ENCODE results near the gene AHCTF1.
"Not testable (repeated sequence)": the region's sequence is repeated elsewhere in the genome, so short reads cannot be mapped to it uniquely, and the experiment has no call there.

The AHCTF1 gene

DNA sequence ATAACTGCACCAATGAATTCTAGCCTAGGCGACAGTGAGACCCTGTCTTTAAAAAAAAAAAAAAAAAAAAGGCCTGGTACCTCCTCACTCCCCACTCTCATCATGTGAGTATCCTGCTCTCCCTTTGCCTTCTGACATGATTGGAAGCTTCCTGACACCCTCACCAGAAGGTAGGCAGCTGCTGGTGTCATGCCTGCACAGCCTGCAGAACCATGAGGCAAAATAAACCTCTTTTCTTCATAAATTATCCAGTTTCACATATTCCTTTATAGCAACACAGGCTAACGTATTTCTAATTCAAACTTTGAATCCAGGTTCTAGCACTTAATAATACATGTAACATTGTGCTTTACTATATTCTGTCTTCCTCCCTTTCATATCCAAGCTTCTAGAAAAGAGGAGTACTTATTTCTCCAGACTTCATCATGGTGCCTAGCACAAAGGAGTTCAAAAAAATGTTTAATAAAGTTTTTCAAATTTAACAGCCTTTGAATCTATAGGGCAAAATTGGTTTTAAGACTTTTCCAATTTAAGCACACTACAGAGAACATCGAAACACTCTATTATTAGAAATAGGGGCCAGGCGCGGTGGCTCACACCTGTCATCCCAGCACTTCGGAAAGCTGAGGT is 5.6 kb downstream of the AHCTF1 start:
- ChIA-PET CTCF (no interaction called here), POLR2A (no interaction called here)
- DNase-seq (ENCODE audit: low read depth, low spot score) = no peak
- TF ChIP-seq, protein P1, sequence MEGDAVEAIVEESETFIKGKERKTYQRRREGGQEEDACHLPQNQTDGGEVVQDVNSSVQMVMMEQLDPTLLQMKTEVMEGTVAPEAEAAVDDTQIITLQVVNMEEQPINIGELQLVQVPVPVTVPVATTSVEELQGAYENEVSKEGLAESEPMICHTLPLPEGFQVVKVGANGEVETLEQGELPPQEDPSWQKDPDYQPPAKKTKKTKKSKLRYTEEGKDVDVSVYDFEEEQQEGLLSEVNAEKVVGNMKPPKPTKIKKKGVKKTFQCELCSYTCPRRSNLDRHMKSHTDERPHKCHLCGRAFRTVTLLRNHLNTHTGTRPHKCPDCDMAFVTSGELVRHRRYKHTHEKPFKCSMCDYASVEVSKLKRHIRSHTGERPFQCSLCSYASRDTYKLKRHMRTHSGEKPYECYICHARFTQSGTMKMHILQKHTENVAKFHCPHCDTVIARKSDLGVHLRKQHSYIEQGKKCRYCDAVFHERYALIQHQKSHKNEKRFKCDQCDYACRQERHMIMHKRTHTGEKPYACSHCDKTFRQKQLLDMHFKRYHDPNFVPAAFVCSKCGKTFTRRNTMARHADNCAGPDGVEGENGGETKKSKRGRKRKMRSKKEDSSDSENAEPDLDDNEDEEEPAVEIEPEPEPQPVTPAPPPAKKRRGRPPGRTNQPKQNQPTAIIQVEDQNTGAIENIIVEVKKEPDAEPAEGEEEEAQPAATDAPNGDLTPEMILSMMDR (IDR thresholded peaks at IDR 0.05; ENCODE audit: insufficient read depth, low read length, missing control alignments) = no peak
- H3K4me3 ChIP-seq (ENCODE audit: low read depth, low read length) = no peak overlapping the region

DNA sequence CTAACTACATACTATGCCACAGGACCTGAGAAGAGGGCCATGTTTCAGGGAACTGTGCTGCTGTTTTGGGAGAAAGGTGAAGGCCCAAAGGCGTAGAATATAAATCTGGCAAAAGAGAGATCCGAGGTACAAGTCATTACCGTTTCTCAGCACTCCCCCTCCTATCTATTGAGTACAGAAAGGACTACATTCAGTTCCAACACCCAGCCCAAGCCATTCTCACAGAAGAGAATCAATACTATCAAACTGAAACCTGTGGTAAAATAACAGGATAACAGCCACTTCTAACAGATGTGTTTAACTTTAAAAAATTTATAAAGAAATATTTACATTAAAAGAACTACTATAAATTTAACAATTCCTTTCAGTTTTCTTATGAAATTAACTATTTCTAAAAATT is 7.8 kb downstream of the AHCTF1 start:
- TF ChIP-seq, protein P1 (IDR thresholded peaks at IDR 0.05; ENCODE audit: insufficient read depth, low read length, missing control alignments) = no peak
- CTCF ChIA-PET = no interaction called here

DNA sequence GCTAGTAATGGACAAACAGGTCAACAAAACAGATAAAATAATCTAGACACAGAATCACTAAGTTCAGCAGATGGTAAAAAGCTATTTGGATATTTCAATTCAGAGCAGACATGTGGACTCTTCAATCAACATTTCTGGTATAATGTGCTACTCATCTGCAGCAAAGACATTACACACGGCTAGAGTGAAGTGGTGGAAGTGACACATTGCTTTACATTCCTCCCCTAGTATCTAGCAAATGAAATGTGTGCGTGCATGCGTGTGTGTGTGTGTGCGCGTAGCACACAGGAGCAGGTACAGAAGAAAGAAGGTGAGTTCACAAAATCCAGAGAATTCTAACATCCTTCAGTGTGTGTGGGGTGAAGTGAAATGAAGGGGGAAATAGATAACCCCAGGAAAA is 8.3 kb downstream of the AHCTF1 start:
- H3K4me3 ChIP-seq (ENCODE audit: low read depth, low read length) = no peak overlapping the region
- DNase-seq (ENCODE audit: low read depth, low spot score) = no peak
- ChIA-PET CTCF (interaction anchor here (0.7 kb wide), 1 partner anchor 16 kb away, joined by 4 read pairs; no protein-coding TSS in a partner anchor), POLR2A (no interaction called here)
- TF ChIP-seq, protein P1 (IDR thresholded peaks at IDR 0.05; ENCODE audit: insufficient read depth, low read length, missing control alignments) = no peak

More for the DNA sequence above, 7.8 kb downstream of the AHCTF1 start:
- POLR2A ChIA-PET = no interaction called here
- no peak overlapping the region for H3K4me3 ChIP-seq (ENCODE audit: low read depth, low read length)
- no peak for DNase-seq (ENCODE audit: low read depth, low spot score)

DNA sequence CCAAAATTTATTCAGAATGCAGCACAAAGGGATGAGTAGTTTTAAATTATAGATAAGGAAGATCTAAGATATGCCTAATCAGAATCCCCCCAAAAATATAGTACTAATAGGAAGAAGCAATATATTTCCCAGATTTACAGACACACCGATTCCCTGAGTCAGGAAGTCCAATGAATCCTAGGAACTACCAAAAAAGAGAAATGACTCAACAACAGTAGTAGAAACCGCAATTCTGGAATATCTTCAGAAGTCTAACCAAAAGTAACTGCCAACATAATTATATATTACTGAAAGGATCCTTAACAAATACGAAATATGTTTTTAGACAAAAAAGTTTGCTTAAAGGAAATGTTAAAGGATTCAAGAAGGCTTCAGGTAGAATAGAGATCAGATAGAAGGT is 10.3 kb downstream of the AHCTF1 start:
- TF ChIP-seq, protein P1 (IDR thresholded peaks at IDR 0.05; ENCODE audit: insufficient read depth, low read length, missing control alignments) = no peak
- DNase-seq (ENCODE audit: low read depth, low spot score) = no peak
- ChIA-PET POLR2A (no interaction called here), CTCF (no interaction called here)
- H3K4me3 ChIP-seq (ENCODE audit: low read depth, low read length) = no peak overlapping the region

DNA sequence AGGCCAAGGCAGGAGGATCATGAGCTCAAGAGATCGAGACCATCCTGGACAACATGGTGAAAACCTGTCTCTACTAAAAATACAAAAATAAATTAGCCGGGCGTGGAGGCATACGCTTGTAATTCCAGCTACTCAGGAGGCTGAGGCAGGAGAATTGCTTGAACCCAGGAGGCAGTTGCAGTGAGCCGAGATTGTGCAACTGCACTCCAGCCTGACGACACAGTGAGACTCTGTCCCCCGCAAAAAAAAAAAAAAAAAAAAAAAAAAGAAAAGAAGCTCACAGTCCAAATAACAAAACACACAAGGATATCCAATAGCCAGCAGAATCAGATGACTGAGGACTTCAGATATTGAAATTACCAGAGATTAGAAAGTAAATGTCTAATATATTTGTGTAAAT is 11.8 kb downstream of the AHCTF1 start:
- TF ChIP-seq, protein P1 (IDR thresholded peaks at IDR 0.05; ENCODE audit: insufficient read depth, low read length, missing control alignments) = no peak
- H3K4me3 ChIP-seq (ENCODE audit: low read depth, low read length) = no peak overlapping the region
- ChIA-PET CTCF (interaction anchor here (0.8 kb wide), 1 partner anchor 13 kb away, joined by 3 read pairs; no protein-coding TSS in a partner anchor), POLR2A (no interaction called here)
- no peak for DNase-seq (ENCODE audit: low read depth, low spot score)

DNA sequence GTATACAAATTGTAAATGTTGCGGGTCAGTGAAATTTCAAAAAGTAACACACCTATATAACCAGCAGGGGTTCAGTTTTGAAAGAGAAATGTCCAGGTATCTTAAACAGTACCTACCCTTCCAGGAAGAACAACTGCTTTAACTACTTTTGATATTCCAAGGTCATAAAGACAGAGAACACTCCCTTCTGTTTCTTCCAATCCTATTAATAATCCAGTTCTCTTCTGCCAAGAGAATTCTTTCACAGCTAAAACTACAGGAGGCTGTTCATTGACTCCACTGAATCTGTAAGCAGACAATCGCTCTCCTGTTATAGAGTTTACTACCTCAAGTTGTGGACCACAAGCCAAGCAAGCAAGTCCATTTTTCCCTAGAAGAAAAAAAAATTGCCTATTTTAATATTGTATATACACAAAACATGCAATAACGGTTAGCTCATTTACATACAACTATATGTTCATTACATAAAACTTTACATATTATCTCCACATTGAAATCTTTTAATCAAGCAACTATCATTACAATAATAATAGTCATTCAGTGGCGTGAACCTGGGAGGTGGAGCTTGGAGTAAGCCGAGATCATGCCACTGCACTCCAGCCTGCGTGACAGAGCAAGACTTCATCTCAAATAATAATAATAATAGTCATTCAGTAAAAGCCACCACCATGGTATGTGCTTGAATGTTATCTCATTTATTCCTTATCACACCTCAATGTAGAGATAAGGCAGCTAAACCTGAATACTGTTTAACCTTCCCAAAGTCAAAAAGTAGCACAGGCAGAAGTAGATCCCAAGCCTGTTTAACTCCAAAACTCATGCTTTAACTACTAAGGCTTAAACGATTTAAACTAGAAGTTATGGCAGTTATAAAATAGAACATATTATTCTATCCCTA is 15.5 kb downstream of the AHCTF1 start:
- DNase-seq (ENCODE audit: low read depth, low spot score); POLR2A ChIA-PET; H3K4me3 ChIP-seq (ENCODE audit: low read depth, low read length): not testable (repeated sequence)
- CTCF ChIA-PET = interaction anchor here (1.0 to 2.6 kb wide), 2 partner anchors 9 to 16 kb away, joined by 4 to 11 read pairs; partner anchors contain the start of gene AHCTF1
